ENCODE measurements around the gene KANSL3.

DNA sequence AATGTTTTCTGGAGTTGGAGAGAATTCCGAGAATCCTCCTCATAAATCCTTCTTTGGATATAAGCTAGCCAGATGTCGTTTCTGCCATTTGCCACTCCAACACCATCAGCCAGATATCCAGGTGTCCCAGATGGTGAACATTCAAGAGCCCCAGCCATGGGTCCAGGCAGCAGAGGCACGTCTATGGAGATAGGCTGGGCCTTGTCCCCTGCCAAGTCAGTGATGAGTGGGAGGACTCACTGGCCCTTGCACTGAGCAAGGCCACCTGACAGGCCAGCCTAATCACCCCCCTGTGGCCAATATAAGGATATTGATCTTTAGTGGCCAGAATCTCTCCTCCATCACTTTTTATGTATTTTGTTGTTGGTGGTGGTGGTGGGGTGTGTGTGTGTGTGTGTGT, 73.5 kb downstream of the KANSL3 start:
- TF ChIP-seq GATA2 (IDR thresholded peaks at IDR 0.05; ENCODE audit: low read depth, low read length) (no peak), GATA3 (IDR thresholded peaks at IDR 0.05; ENCODE audit: low read depth, low read length) (no peak)
